Suprapubic skin (tissue), 4 donors: ENCODE data around the gene FSIP1.
A peak's percentile ranks its signal among the peaks of the same experiment; 100 is the strongest.

ENCODE experiments used
- EP300 ChIP-seq: sonication (generic); formaldehyde crosslinking; IDR thresholded peaks from one replicate; pipeline ENCODE4 v1.6.1; 2017; ENCODE audit warnings: antibody characterized with exemption
- POLR2A ChIP-seq, 2 donors: fragments of 450-650 bp; IDR thresholded peaks; one replicate each; pipeline ENCODE4 v1.6.1; 2017; ENCODE audit warnings: antibody characterized with exemption in 2 of 2, mild to moderate bottlenecking in 2 of 2, moderate library complexity in 2 of 2
- POLR2AphosphoS5 ChIP-seq, 3 donors: sonication (generic); formaldehyde crosslinking; IDR thresholded peaks; one replicate each; pipeline ENCODE4 v1.6.1; 2017; ENCODE audit warnings: antibody characterized with exemption in 3 of 3
- TF ChIP-seq, protein P1 (sequence below), 2 donors: fragments of 200-600 bp in 1 of 2; fragments of 450-650 bp in 1 of 2; sonication (generic) in 1 of 2; IDR thresholded peaks; one replicate each; pipeline ENCODE4 v1.5.1; 2016 to 2019; ENCODE audit warnings: antibody characterized with exemption in 2 of 2, mild to moderate bottlenecking in 1 of 2, moderate library complexity in 1 of 2

DNA sequence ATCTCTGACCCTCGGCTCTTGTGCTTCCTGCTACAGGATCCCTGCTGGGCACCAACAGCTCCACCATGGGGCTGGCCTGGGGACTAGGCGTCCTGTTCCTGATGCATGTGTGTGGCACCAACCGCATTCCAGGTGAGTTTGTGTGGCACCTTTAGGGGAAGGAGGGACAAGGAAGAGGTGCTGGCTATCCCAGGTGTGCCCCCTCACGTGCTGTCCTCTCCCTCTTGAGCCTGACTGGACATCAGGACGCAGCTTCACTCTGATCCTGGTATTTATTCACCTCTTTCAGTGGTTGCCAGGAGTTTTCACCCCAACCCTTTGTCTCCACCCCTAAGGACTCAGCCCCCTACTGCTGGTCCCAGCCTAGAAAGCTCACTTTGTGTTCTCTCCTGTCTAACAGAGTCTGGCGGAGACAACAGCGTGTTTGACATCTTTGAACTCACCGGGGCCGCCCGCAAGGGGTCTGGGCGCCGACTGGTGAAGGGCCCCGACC, 200.8 kb downstream of the FSIP1 start:
- TF ChIP-seq, protein P1, sequence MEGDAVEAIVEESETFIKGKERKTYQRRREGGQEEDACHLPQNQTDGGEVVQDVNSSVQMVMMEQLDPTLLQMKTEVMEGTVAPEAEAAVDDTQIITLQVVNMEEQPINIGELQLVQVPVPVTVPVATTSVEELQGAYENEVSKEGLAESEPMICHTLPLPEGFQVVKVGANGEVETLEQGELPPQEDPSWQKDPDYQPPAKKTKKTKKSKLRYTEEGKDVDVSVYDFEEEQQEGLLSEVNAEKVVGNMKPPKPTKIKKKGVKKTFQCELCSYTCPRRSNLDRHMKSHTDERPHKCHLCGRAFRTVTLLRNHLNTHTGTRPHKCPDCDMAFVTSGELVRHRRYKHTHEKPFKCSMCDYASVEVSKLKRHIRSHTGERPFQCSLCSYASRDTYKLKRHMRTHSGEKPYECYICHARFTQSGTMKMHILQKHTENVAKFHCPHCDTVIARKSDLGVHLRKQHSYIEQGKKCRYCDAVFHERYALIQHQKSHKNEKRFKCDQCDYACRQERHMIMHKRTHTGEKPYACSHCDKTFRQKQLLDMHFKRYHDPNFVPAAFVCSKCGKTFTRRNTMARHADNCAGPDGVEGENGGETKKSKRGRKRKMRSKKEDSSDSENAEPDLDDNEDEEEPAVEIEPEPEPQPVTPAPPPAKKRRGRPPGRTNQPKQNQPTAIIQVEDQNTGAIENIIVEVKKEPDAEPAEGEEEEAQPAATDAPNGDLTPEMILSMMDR (IDR thresholded peaks at IDR 0.05) = peak; percentile 9 to 32
- TF ChIP-seq POLR2AphosphoS5 (IDR thresholded peaks at IDR 0.05) (no peak), POLR2A (IDR thresholded peaks at IDR 0.05) (no peak), EP300 (no peak)
